Measurements from ENCODE around the gene SEMA6B. TPM values are rescaled to one million over a fixed set of nuclear protein-coding genes. Genes with fewer than 3 reads are reported as not detected.

The SEMA6B gene
- total RNA-seq, 2 experiments from 2014 or later = 0.17 TPM; not detected in 1

GRCh38 chr19:4585556-4585955, 26.1 kb upstream of the SEMA6B start:
- H3K27ac Mint-ChIP-seq = no peak overlapping the region
- no peak for DNase-seq
- intact Hi-C loops (cut with micrococcal nuclease) = no loop called here
- CTCF ChIA-PET = interaction anchor here (0.9 to 1.5 kb wide), 3 partner anchors 8 to 50 kb away, joined by 3 to 6 read pairs (median 5); no protein-coding TSS in a partner anchor
- no peak overlapping the region for H3K4me3 Mint-ChIP-seq
- no peaks in the 10 kb centered on the region for H3K9me3 Mint-ChIP-seq
- H3K4me1 Mint-ChIP-seq (ENCODE audit: low read depth) = peaks cover 12% of the 10 kb centered on the region
- no peaks in the 10 kb centered on the region for H3K36me3 Mint-ChIP-seq (ENCODE audit: low read depth)
- peaks cover 44% of the 10 kb centered on the region for H3K27me3 Mint-ChIP-seq (ENCODE audit: low read depth)

- no peaks in the 10 kb centered on the region for H3K36me3 Mint-ChIP-seq (ENCODE audit: low read depth)
- H3K9me3 Mint-ChIP-seq = no peaks in the 10 kb centered on the region
- CTCF ChIA-PET = interaction anchor here (0.8 to 1.5 kb wide), 4 partner anchors 7 to 1401 kb away, joined by 3 to 6 read pairs (median 4); no protein-coding TSS in a partner anchor
- no peak for DNase-seq
- intact Hi-C loops (cut with micrococcal nuclease) = no loop called here
- H3K27ac Mint-ChIP-seq = no peak overlapping the region
- H3K4me1 Mint-ChIP-seq (ENCODE audit: low read depth) = peaks cover 12% of the 10 kb centered on the region
- H3K27me3 Mint-ChIP-seq (ENCODE audit: low read depth) = peaks cover 42% of the 10 kb centered on the region
- no peak overlapping the region for H3K4me3 Mint-ChIP-seq
Measured at GRCh38 chr19:4584670-4585460, 25.4 kb upstream of the SEMA6B start.

- Mint-ChIP-seq H3K4me1 (ENCODE audit: low read depth) (peaks cover 12% of the 10 kb centered on the region), H3K27me3 (ENCODE audit: low read depth) (peaks cover 47% of the 10 kb centered on the region), H3K27ac (no peak overlapping the region), H3K9me3 (no peaks in the 10 kb centered on the region), H3K36me3 (ENCODE audit: low read depth) (no peaks in the 10 kb centered on the region), H3K4me3 (no peak overlapping the region)
- peak; percentile 47 for DNase-seq
- CTCF ChIA-PET = interaction anchor here (0.8 kb wide), 1 partner anchor 1400 kb away, joined by 3 read pairs; no protein-coding TSS in a partner anchor
- intact Hi-C loops (cut with micrococcal nuclease) = no loop called here
Measured at GRCh38 chr19:4583961-4584669, 24.6 kb upstream of the SEMA6B start.

- Mint-ChIP-seq H3K27me3 (ENCODE audit: low read depth) (peaks cover 55% of the 10 kb centered on the region), H3K27ac (no peak overlapping the region), H3K4me1 (ENCODE audit: low read depth) (peaks cover 12% of the 10 kb centered on the region), H3K36me3 (ENCODE audit: low read depth) (no peaks in the 10 kb centered on the region), H3K9me3 (no peaks in the 10 kb centered on the region), H3K4me3 (no peak overlapping the region)
- intact Hi-C loops (cut with micrococcal nuclease) = no loop called here
- CTCF ChIA-PET = interaction anchor here (0.6 kb wide), 1 partner anchor 226 kb away, joined by 3 read pairs; no protein-coding TSS in a partner anchor
- no peak for DNase-seq
Measured at GRCh38 chr19:4582980-4583842, 23.7 kb upstream of the SEMA6B start.

GRCh38 chr19:4581666-4582553, 22.4 kb upstream of the SEMA6B start:
- H3K4me1 Mint-ChIP-seq (ENCODE audit: low read depth) = peaks cover 12% of the 10 kb centered on the region
- CTCF ChIA-PET = no interaction called here
- DNase-seq = no peak
- peak overlapping the region; percentile 23 for H3K4me3 Mint-ChIP-seq
- intact Hi-C loops (cut with micrococcal nuclease) = no loop called here
- no peak overlapping the region for H3K27ac Mint-ChIP-seq
- H3K9me3 Mint-ChIP-seq = no peaks in the 10 kb centered on the region
- H3K27me3 Mint-ChIP-seq (ENCODE audit: low read depth) = peaks cover 53% of the 10 kb centered on the region
- H3K36me3 Mint-ChIP-seq (ENCODE audit: low read depth) = no peaks in the 10 kb centered on the region

- Mint-ChIP-seq H3K4me3 (no peak overlapping the region), H3K9me3 (no peaks in the 10 kb centered on the region), H3K4me1 (ENCODE audit: low read depth) (peaks cover 12% of the 10 kb centered on the region), H3K27me3 (ENCODE audit: low read depth) (peaks cover 55% of the 10 kb centered on the region), H3K27ac (no peak overlapping the region), H3K36me3 (ENCODE audit: low read depth) (no peaks in the 10 kb centered on the region)
- intact Hi-C loops (cut with micrococcal nuclease) = no loop called here
- no peak for DNase-seq
- CTCF ChIA-PET = interaction anchor here (1.9 kb wide), 1 partner anchor 11 kb away, joined by 5 read pairs; no protein-coding TSS in a partner anchor
Measured at GRCh38 chr19:4580961-4581665, 21.6 kb upstream of the SEMA6B start.

- H3K36me3 Mint-ChIP-seq (ENCODE audit: low read depth) = no peaks in the 10 kb centered on the region
- CTCF ChIA-PET = interaction anchor here (1.4 to 2.5 kb wide), 3 partner anchors 10 to 56 kb away, joined by 4 to 12 read pairs (median 5); no protein-coding TSS in a partner anchor
- H3K27ac Mint-ChIP-seq = no peak overlapping the region
- intact Hi-C loops (cut with micrococcal nuclease) = no loop called here
- no peak for DNase-seq
- H3K4me1 Mint-ChIP-seq (ENCODE audit: low read depth) = peaks cover 19% of the 10 kb centered on the region
- no peak overlapping the region for H3K4me3 Mint-ChIP-seq
- H3K27me3 Mint-ChIP-seq (ENCODE audit: low read depth) = peaks cover 54% of the 10 kb centered on the region
- no peaks in the 10 kb centered on the region for H3K9me3 Mint-ChIP-seq
Measured at GRCh38 chr19:4580021-4580901, 20.8 kb upstream of the SEMA6B start.

- H3K4me1 Mint-ChIP-seq (ENCODE audit: low read depth) = peaks cover 21% of the 10 kb centered on the region
- intact Hi-C loops (cut with micrococcal nuclease) = no loop called here
- peaks cover 52% of the 10 kb centered on the region for H3K27me3 Mint-ChIP-seq (ENCODE audit: low read depth)
- CTCF ChIA-PET = interaction anchor here (1.4 to 2.5 kb wide), 3 partner anchors 9 to 57 kb away, joined by 4 to 12 read pairs (median 5); no protein-coding TSS in a partner anchor
- no peak overlapping the region for H3K27ac Mint-ChIP-seq
- H3K4me3 Mint-ChIP-seq = no peak overlapping the region
- no peaks in the 10 kb centered on the region for H3K36me3 Mint-ChIP-seq (ENCODE audit: low read depth)
- no peak for DNase-seq
- no peaks in the 10 kb centered on the region for H3K9me3 Mint-ChIP-seq
Measured at GRCh38 chr19:4579389-4579788, 19.9 kb upstream of the SEMA6B start.

GRCh38 chr19:4578552-4579248, 19.2 kb upstream of the SEMA6B start:
- Mint-ChIP-seq H3K4me3 (no peak overlapping the region), H3K36me3 (ENCODE audit: low read depth) (no peaks in the 10 kb centered on the region), H3K4me1 (ENCODE audit: low read depth) (peaks cover 21% of the 10 kb centered on the region), H3K27ac (no peak overlapping the region), H3K27me3 (ENCODE audit: low read depth) (peaks cover 50% of the 10 kb centered on the region), H3K9me3 (no peaks in the 10 kb centered on the region)
- intact Hi-C loops (cut with micrococcal nuclease) = no loop called here
- no peak for DNase-seq
- CTCF ChIA-PET = interaction anchor here (0.6 to 2.5 kb wide), 3 partner anchors 19 to 58 kb away, joined by 4 to 12 read pairs (median 5); partner anchors contain the start of gene SEMA6B

All from activated naive CD4-positive, alpha-beta T cell treated with anti-CD3 and anti-CD28 coated beads for 36 hours (primary cell).